HL-60 (cell line): ENCODE results near the gene GRK7.

Source experiments
- DNase-seq, 2 experiments: peaks; one replicate each; pipeline ENCODE4 v3.0.0-alpha.2; 2010 to 2020; ENCODE audit warnings: low read depth in 1 of 2, low spot score in 1 of 2
- H3K27ac ChIP-seq: fragments of 250-450 bp; sonication (Bioruptor Pico); replicated peaks from 2 replicates; pipeline ENCODE4 v1.5.1; 2020; ENCODE audit warnings: mild to moderate bottlenecking, moderate library complexity
- H3K27me3 ChIP-seq: fragments of 250-450 bp; sonication (Bioruptor Pico); 2 replicates; pipeline ENCODE4 v1.5.1; 2021; ENCODE audit warnings: mild to moderate bottlenecking, moderate library complexity; ENCODE audit not compliant: insufficient read depth, poor library complexity, severe bottlenecking
- H3K4me3 ChIP-seq: replicated peaks from 2 replicates; pipeline ENCODE4 v1.5.1; 2011; ENCODE audit warnings: mild to moderate bottlenecking, control low read depth, low read length; ENCODE audit not compliant: insufficient read depth
- GABPA ChIP-seq: IDR thresholded peaks from 2 replicates; pipeline ENCODE4 v1.6.1; 2012; ENCODE audit warnings: low read depth
- POLR2AphosphoS5 ChIP-seq: IDR thresholded peaks from 2 replicates; pipeline ENCODE4 v1.6.1; 2012; ENCODE audit warnings: low read depth
- SPI1 ChIP-seq: IDR thresholded peaks from 2 replicates; pipeline ENCODE4 v1.6.1; 2012; ENCODE audit warnings: low read depth, mild to moderate bottlenecking, borderline replicate concordance
- TF ChIP-seq, protein P1 (sequence below): IDR thresholded peaks from 2 replicates; pipeline ENCODE4 v1.6.1; 2012; ENCODE audit warnings: low read depth; ENCODE audit not compliant: insufficient replicate concordance
- TF ChIP-seq, protein P2 (sequence below): IDR thresholded peaks from one replicate; pipeline ENCODE4 v1.5.1; 2011; ENCODE audit warnings: low read length, control low read depth, inconsistent platforms; ENCODE audit not compliant: insufficient read depth

The GRK7 gene

DNA sequence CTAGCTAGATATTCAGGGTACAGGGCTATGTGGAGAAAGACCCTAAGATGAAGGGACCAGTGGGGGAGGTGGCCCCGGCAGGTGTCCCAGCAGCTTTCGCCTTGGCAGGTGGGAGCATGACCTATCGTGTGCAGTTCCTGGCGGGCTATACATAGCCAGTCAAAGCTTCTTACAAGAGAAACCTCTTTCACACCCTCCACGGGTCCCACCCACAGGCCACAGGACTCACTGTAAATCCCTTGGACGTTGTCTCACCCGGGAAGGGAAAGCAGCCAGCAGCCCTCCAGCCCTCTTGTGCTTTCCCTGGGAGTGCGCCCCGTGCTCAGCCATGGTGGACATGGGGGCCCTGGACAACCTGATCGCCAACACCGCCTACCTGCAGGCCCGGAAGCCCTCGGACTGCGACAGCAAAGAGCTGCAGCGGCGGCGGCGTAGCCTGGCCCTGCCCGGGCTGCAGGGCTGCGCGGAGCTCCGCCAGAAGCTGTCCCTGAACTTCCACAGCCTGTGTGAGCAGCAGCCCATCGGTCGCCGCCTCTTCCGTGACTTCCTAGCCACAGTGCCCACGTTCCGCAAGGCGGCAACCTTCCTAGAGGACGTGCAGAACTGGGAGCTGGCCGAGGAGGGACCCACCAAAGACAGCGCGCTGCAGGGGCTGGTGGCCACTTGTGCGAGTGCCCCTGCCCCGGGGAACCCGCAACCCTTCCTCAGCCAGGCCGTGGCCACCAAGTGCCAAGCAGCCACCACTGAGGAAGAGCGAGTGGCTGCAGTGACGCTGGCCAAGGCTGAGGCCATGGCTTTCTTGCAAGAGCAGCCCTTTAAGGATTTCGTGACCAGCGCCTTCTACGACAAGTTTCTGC, 15.0 kb downstream of the GRK7 start:
- TF ChIP-seq, protein P1, sequence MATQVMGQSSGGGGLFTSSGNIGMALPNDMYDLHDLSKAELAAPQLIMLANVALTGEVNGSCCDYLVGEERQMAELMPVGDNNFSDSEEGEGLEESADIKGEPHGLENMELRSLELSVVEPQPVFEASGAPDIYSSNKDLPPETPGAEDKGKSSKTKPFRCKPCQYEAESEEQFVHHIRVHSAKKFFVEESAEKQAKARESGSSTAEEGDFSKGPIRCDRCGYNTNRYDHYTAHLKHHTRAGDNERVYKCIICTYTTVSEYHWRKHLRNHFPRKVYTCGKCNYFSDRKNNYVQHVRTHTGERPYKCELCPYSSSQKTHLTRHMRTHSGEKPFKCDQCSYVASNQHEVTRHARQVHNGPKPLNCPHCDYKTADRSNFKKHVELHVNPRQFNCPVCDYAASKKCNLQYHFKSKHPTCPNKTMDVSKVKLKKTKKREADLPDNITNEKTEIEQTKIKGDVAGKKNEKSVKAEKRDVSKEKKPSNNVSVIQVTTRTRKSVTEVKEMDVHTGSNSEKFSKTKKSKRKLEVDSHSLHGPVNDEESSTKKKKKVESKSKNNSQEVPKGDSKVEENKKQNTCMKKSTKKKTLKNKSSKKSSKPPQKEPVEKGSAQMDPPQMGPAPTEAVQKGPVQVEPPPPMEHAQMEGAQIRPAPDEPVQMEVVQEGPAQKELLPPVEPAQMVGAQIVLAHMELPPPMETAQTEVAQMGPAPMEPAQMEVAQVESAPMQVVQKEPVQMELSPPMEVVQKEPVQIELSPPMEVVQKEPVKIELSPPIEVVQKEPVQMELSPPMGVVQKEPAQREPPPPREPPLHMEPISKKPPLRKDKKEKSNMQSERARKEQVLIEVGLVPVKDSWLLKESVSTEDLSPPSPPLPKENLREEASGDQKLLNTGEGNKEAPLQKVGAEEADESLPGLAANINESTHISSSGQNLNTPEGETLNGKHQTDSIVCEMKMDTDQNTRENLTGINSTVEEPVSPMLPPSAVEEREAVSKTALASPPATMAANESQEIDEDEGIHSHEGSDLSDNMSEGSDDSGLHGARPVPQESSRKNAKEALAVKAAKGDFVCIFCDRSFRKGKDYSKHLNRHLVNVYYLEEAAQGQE: no peak
- TF ChIP-seq SPI1 (no peak), GABPA (no peak), POLR2AphosphoS5 (no peak)
- TF ChIP-seq, protein P2, sequence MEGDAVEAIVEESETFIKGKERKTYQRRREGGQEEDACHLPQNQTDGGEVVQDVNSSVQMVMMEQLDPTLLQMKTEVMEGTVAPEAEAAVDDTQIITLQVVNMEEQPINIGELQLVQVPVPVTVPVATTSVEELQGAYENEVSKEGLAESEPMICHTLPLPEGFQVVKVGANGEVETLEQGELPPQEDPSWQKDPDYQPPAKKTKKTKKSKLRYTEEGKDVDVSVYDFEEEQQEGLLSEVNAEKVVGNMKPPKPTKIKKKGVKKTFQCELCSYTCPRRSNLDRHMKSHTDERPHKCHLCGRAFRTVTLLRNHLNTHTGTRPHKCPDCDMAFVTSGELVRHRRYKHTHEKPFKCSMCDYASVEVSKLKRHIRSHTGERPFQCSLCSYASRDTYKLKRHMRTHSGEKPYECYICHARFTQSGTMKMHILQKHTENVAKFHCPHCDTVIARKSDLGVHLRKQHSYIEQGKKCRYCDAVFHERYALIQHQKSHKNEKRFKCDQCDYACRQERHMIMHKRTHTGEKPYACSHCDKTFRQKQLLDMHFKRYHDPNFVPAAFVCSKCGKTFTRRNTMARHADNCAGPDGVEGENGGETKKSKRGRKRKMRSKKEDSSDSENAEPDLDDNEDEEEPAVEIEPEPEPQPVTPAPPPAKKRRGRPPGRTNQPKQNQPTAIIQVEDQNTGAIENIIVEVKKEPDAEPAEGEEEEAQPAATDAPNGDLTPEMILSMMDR: no peak
- H3K27me3 ChIP-seq: no peaks in the 10 kb centered on the region
- DNase-seq: no peak
- no peak overlapping the region for H3K27ac ChIP-seq
- no peak overlapping the region for H3K4me3 ChIP-seq

DNA sequence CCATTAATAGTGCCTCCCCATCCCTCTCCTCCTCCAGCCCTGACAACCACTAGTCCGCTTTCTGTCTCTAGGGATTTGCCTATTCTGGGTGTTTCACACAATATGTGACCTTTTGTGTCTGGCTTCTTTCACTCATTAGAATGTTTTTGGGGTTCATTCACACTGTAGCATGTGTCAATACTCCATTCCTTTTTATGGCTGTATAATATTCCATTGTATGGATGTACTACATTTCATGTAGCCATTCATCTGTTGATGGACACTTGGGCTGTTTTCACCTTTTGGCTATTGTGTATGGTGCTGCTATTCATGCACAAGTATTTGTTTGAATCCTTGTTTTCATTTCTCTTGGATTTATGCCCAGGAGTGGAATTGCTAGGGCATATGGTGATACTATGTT, 16.5 kb downstream of the GRK7 start:
- H3K27ac ChIP-seq: no peak overlapping the region
- no peaks in the 10 kb centered on the region for H3K27me3 ChIP-seq
- no peak overlapping the region for H3K4me3 ChIP-seq
- DNase-seq: no peak
- TF ChIP-seq, protein P2: no peak
- TF ChIP-seq GABPA: no peak
- TF ChIP-seq POLR2AphosphoS5: no peak
- TF ChIP-seq, protein P1: no peak
- no peak for TF ChIP-seq SPI1

DNA sequence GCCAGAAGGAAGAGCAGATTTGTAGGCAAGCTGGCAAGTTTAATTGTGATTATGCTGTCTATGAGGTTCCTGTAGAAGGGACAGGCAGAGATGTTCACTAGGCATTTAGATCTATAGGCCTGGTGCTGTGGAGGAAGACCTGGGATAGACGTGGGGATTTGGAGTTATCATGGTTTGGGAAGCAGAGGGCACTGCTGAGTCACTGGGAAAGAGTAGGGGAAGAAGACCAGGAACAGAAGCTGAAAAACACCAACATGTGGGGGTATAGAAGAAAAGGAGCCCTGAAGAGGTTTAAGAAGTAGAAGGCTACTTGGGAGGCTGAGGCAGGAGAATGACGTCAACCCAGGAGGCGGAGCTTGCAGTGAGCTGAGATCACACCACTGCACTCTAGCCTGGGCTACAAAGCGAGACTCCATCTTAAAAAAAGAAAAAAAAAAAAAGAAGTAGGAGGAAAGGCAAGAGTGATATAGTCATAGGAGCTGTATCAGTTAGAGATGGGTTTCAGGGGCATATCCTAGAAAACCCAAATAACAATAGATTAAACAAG, 19.3 kb downstream of the GRK7 start:
- Histone ChIP-seq H3K4me3 (no peak overlapping the region), H3K27me3 (no peaks in the 10 kb centered on the region), H3K27ac (no peak overlapping the region)
- TF ChIP-seq, protein P2: no peak
- TF ChIP-seq POLR2AphosphoS5 (no peak), GABPA (no peak), SPI1 (no peak)
- TF ChIP-seq, protein P1: no peak
- DNase-seq: no peak
